SK-N-SH treated with all-trans-retinoic acid at 6 μM for 48 hours (cell line): ENCODE measurements around the gene DUS2.
A peak's percentile ranks its signal among the peaks of the same experiment; 100 is the strongest.

Source experiments
- ATAC-seq: fragments of 200-7000 bp; cut with Tn5 transposase; 3 replicates; pipeline ENCODE4 v1.9.1; 2020; ENCODE audit warnings: mild to moderate bottlenecking, moderate library complexity
- BACH2 ChIP-seq: fragments of 250-450 bp; sonication (Bioruptor Pico); IDR thresholded peaks from 2 replicates; pipeline ENCODE4 v1.9.0; 2021; ENCODE audit warnings: mild to moderate bottlenecking, borderline replicate concordance
- CREB5 ChIP-seq: fragments of 250-450 bp; sonication (Bioruptor Pico); IDR thresholded peaks from 2 replicates; pipeline ENCODE4 v1.5.1; 2020; ENCODE audit warnings: low read depth, mild to moderate bottlenecking, moderate library complexity
- CSDC2 ChIP-seq: fragments of 250-450 bp; sonication (Bioruptor Pico); IDR thresholded peaks from 2 replicates; pipeline ENCODE4 v1.5.0; 2020; ENCODE audit warnings: mild to moderate bottlenecking, moderate library complexity
- CSRNP3 ChIP-seq: fragments of 250-450 bp; sonication (Bioruptor Pico); IDR thresholded peaks from 2 replicates; pipeline ENCODE4 v1.5.1; 2021; ENCODE audit warnings: mild to moderate bottlenecking, moderate library complexity
- ESRRG ChIP-seq: fragments of 250-450 bp; sonication (Bioruptor Pico); IDR thresholded peaks from 2 replicates; pipeline ENCODE4 v1.6.1; 2021; ENCODE audit warnings: mild to moderate bottlenecking
- GLIS3 ChIP-seq: fragments of 250-450 bp; sonication (Bioruptor Pico); IDR thresholded peaks from 2 replicates; pipeline ENCODE4 v1.5.0; 2020; ENCODE audit warnings: mild to moderate bottlenecking, moderate library complexity
- OSR1 ChIP-seq: fragments of 250-450 bp; sonication (Bioruptor Pico); IDR thresholded peaks from 2 replicates; pipeline ENCODE4 v1.8.0; 2022; ENCODE audit warnings: moderate library complexity, mild to moderate bottlenecking, inconsistent platforms
- PATZ1 ChIP-seq: fragments of 250-450 bp; sonication (Bioruptor Pico); IDR thresholded peaks from 2 replicates; pipeline ENCODE4 v1.8.0; 2020; ENCODE audit warnings: mild to moderate bottlenecking, moderate library complexity, borderline replicate concordance
- POU6F1 ChIP-seq: fragments of 250-450 bp; sonication (Bioruptor Pico); IDR thresholded peaks from 2 replicates; pipeline ENCODE4 v1.8.0; 2021; ENCODE audit warnings: low read depth, mild to moderate bottlenecking, moderate library complexity, borderline replicate concordance
- PPARA ChIP-seq: fragments of 250-450 bp; sonication (Bioruptor Pico); IDR thresholded peaks from 2 replicates; pipeline ENCODE4 v1.5.0; 2020; ENCODE audit warnings: mild to moderate bottlenecking, borderline replicate concordance
- RARB ChIP-seq: fragments of 250-450 bp; sonication (Bioruptor Pico); IDR thresholded peaks from 2 replicates; pipeline ENCODE4 v1.8.0; 2021; ENCODE audit warnings: mild to moderate bottlenecking, moderate library complexity
- SNAI2 ChIP-seq: fragments of 250-450 bp; sonication (Bioruptor Pico); IDR thresholded peaks from 2 replicates; pipeline ENCODE4 v1.5.0; 2020; ENCODE audit warnings: mild to moderate bottlenecking, moderate library complexity
- TCF4 ChIP-seq: fragments of 250-450 bp; sonication (Bioruptor Pico); IDR thresholded peaks from 2 replicates; pipeline ENCODE4 v1.8.0; 2021; ENCODE audit warnings: mild to moderate bottlenecking, moderate library complexity, borderline replicate concordance
- TSHZ2 ChIP-seq: fragments of 250-450 bp; sonication (Bioruptor Pico); IDR thresholded peaks from 2 replicates; pipeline ENCODE4 v1.5.0; 2020; ENCODE audit warnings: mild to moderate bottlenecking, moderate library complexity
- ZC3H10 ChIP-seq: fragments of 250-450 bp; sonication (Bioruptor Pico); IDR thresholded peaks from 2 replicates; pipeline ENCODE4 v1.5.1; 2021; ENCODE audit warnings: mild to moderate bottlenecking, moderate library complexity
- ZFP3 ChIP-seq: fragments of 250-450 bp; sonication (Bioruptor Pico); IDR thresholded peaks from 2 replicates; pipeline ENCODE4 v1.5.0; 2020; ENCODE audit warnings: mild to moderate bottlenecking, moderate library complexity
- ZFP30 ChIP-seq: fragments of 450-650 bp; formaldehyde crosslinking; IDR thresholded peaks from 2 replicates; pipeline ENCODE4 v1.5.0; 2022; ENCODE audit warnings: mild to moderate bottlenecking, moderate library complexity
- ZNF565 ChIP-seq: fragments of 450-650 bp; formaldehyde crosslinking; conservative IDR thresholded peaks from 2 replicates; pipeline ENCODE4 v1.5.0; 2020; ENCODE audit warnings: low read depth, mild to moderate bottlenecking, moderate library complexity
- ZNF70 ChIP-seq: fragments of 450-650 bp; formaldehyde crosslinking; IDR thresholded peaks from 2 replicates; pipeline ENCODE4 v1.5.0; 2020; ENCODE audit warnings: mild to moderate bottlenecking, moderate library complexity

The DUS2 gene

GRCh38 chr16:68086860-68087268, 63.8 kb downstream of the DUS2 start:
- peak; percentile 19; the same call in 2 of the 3 replicates for ATAC-seq
- TF ChIP-seq POU6F1 (no peak), PATZ1 (no peak), ZNF565 (CRISPR knock-in tag) (no peak), BACH2 (CRISPR knock-in tag) (no peak), ESRRG (CRISPR knock-in tag) (no peak), CSRNP3 (CRISPR knock-in tag) (no peak), PPARA (CRISPR knock-in tag) (no peak), TCF4 (CRISPR knock-in tag) (no peak), ZC3H10 (CRISPR knock-in tag) (no peak), RARB (CRISPR knock-in tag) (no peak), TSHZ2 (CRISPR knock-in tag) (no peak), GLIS3 (no peak), CSDC2 (CRISPR knock-in tag) (no peak), ZNF70 (CRISPR knock-in tag) (no peak), ZFP30 (CRISPR knock-in tag) (no peak), ZFP3 (no peak), SNAI2 (CRISPR knock-in tag) (no peak), CREB5 (CRISPR knock-in tag) (no peak)

- ATAC-seq, result no peak
These were observed 64.6 kb downstream of the DUS2 start for GRCh38 chr16:68087688-68088087.

More at GRCh38 chr16:68087688-68088087, 64.6 kb downstream of the DUS2 start:
- TF ChIP-seq CREB5 (CRISPR knock-in tag) (no peak), RARB (CRISPR knock-in tag) (no peak), OSR1 (CRISPR knock-in tag) (no peak), PPARA (CRISPR knock-in tag) (no peak), ZNF565 (CRISPR knock-in tag) (no peak)
